ENCODE measurements around the gene DLGAP1. TPM values are rescaled to one million over a fixed set of nuclear protein-coding genes. Genes with fewer than 3 reads are reported as not detected.

DLGAP1 gene
- total RNA-seq, 1 experiment from 2014 or later, result 23.2 TPM

DNA sequence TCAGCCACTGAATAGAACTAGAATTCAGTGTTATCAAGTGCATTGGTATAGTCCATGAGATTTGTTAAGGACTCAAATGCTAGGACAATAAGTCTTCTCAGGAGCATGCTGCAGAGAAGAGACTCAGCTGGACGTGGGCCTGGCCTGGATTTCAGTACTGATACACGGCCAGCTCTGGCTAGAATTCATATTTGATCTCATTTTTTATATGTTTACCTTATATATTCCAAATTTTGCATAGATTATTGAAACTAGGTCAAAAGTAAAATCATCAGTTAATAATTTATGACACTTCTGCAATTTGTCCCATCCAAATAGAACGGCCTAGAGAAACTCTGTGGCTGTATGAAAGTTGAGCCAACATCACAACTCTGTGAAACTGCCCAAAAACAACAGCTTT, 262.0 kb downstream of the DLGAP1 start:
- H3K79me2 ChIP-seq (ENCODE audit: insufficient read depth, low read length), result no peaks in the 10 kb centered on the region
- H3K23ac ChIP-seq (ENCODE audit: insufficient read length, low read depth, low read length), result no peak overlapping the region
- no peaks in the 10 kb centered on the region for H4K20me1 ChIP-seq (ENCODE audit: control insufficient read depth, insufficient read depth, insufficient read length)
- H3K4me2 ChIP-seq (ENCODE audit: insufficient read depth, insufficient read length, low read length), result no peak overlapping the region
- no peak overlapping the region for H2BK5ac ChIP-seq (ENCODE audit: insufficient read length, low read length)
- H3T11ph ChIP-seq (ENCODE audit: low read length), result no peak overlapping the region
- no peak overlapping the region for H2BK12ac ChIP-seq (ENCODE audit: insufficient read length, low read depth, low read length)
- no peak overlapping the region for H3K4me3 Mint-ChIP-seq
- H3K27ac Mint-ChIP-seq, result no peak overlapping the region
- H3K18ac ChIP-seq (ENCODE audit: insufficient read length, low read depth, low read length), result no peak overlapping the region
- no peaks in the 10 kb centered on the region for H3K9me3 ChIP-seq (ENCODE audit: control insufficient read depth, low read depth, low read length)
- DNase-seq, result no peak
- H3K4me1 Mint-ChIP-seq, result peaks cover 19 to 23% of the 10 kb centered on the region in 2 experiments
- no peaks in the 10 kb centered on the region for H3K27me3 Mint-ChIP-seq (ENCODE audit: low read depth)
- no peak overlapping the region for H3K9ac ChIP-seq (ENCODE audit: extremely low read depth, insufficient read length, low read length)
- no peak overlapping the region for H2BK15ac ChIP-seq (ENCODE audit: low read depth, low read length)
- H4K5ac ChIP-seq (ENCODE audit: insufficient read length, low read depth, low read length), result no peak overlapping the region
- H3K14ac ChIP-seq (ENCODE audit: insufficient read depth, low read length), result no peak overlapping the region
- H3K9me3 Mint-ChIP-seq, result peaks cover 0 to 3% of the 10 kb centered on the region in 2 experiments; a peak in 2 of 5 replicates
- H4K8ac ChIP-seq (replicated peaks; ENCODE audit: insufficient read length, low read depth, low read length), result no peak overlapping the region
- no CpG with 5 or more reads among the region's 3 CpGs for WGBS (ENCODE audit: extremely low coverage, insufficient read length, low lambda C conversion rate)
- no peak overlapping the region for H3K4ac ChIP-seq (ENCODE audit: low read depth, low read length)
- H2AK5ac ChIP-seq (ENCODE audit: insufficient read length, low read length), result no peak overlapping the region
- H3K56ac ChIP-seq (ENCODE audit: insufficient read length, low read depth, low read length), result no peak overlapping the region
- H3K27me3 ChIP-seq (ENCODE audit: insufficient read depth, low read length), result no peaks in the 10 kb centered on the region; the same call in 1 of the 2 replicates
- H3K27ac ChIP-seq (ENCODE audit: insufficient read length, low read depth, low read length), result no peak overlapping the region
- H3K23me2 ChIP-seq (ENCODE audit: insufficient read length, low read depth, low read length, poor library complexity, severe bottlenecking), result no peaks in the 10 kb centered on the region
- no peak for TF ChIP-seq CTCF (conservative IDR thresholded peaks at IDR 0.05)
- peaks cover 3 to 5% (median 3%) of the 10 kb centered on the region in 3 experiments; a peak in 5 of 7 replicates for H3K36me3 Mint-ChIP-seq (ENCODE audit: insufficient read depth in 1 of 3, low read depth in 3 of 3)
- H3K4me1 ChIP-seq (ENCODE audit: insufficient read depth, low read length), result peaks cover 7% of the 10 kb centered on the region; the same call in 1 of the 2 replicates
- H4K91ac ChIP-seq (ENCODE audit: insufficient read length, low read depth, low read length), result no peak overlapping the region
- H2BK120ac ChIP-seq (ENCODE audit: low read depth, low read length, poor library complexity, severe bottlenecking), result no peak overlapping the region
- H3K79me1 ChIP-seq (ENCODE audit: insufficient read depth, low read depth, low read length, poor library complexity, severe bottlenecking), result no peaks in the 10 kb centered on the region
- no peak overlapping the region for H2AFZ ChIP-seq (ENCODE audit: low read length)
- no peak overlapping the region for H2BK20ac ChIP-seq (ENCODE audit: low read depth, low read length, poor library complexity, severe bottlenecking)
